ENCODE results near the gene GPX4.

- TF ChIP-seq, protein P1, sequence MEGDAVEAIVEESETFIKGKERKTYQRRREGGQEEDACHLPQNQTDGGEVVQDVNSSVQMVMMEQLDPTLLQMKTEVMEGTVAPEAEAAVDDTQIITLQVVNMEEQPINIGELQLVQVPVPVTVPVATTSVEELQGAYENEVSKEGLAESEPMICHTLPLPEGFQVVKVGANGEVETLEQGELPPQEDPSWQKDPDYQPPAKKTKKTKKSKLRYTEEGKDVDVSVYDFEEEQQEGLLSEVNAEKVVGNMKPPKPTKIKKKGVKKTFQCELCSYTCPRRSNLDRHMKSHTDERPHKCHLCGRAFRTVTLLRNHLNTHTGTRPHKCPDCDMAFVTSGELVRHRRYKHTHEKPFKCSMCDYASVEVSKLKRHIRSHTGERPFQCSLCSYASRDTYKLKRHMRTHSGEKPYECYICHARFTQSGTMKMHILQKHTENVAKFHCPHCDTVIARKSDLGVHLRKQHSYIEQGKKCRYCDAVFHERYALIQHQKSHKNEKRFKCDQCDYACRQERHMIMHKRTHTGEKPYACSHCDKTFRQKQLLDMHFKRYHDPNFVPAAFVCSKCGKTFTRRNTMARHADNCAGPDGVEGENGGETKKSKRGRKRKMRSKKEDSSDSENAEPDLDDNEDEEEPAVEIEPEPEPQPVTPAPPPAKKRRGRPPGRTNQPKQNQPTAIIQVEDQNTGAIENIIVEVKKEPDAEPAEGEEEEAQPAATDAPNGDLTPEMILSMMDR (IDR thresholded peaks at IDR 0.05): no peak
- TF ChIP-seq POLR2A (IDR thresholded peaks at IDR 0.05): peak in 1 of 3 donors; percentile 38
Observed at GRCh38 chr19:1082165-1082927, 21.4 kb upstream of the GPX4 start.

Measured in body of pancreas (tissue), 4 donors.